Measurements from ENCODE around the gene VBP1.
"Not testable (repeated sequence)": the region's sequence is repeated elsewhere in the genome, so short reads cannot be mapped to it uniquely, and the experiment has no call there.

Gene VBP1

DNA sequence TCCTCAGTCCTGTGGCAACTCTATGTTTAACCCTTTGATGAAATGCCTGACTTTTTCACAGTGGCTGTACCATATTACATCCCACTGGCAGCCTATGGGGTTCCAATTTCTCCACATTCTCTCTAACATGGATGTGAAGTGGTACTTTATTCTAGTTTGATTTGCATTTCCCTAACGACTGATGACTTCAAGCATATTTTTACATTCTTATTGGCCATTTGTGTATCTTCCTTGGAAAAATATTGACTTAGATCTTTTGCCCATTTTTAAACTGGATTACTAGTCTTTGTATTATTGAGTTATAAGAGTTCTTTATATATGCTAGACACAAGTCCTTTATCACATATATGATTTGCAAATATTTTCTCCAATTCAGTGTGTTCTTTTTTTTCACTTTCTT lies 50.2 kb downstream of the VBP1 start:
- DNase-seq, result no peak

DNA sequence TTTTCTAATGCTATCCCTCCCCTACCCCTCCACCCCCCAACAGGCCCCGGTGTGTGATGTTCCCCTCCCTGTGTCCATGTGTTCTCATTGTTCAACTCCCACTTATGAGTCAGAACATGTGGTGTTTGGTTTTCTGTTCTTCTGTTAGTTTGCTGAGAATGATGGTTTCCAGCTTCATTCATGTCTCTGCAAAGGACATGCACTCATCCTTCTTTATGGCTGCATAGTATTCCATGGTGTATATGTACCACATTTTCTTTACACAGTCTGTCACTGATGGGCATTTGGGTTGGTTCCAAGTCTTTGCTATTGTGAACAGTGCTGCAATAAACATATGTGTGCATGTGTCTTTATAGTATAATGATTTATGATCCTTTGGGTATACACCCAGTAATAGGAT lies 51.7 kb downstream of the VBP1 start:
- not testable (repeated sequence) for DNase-seq

DNA sequence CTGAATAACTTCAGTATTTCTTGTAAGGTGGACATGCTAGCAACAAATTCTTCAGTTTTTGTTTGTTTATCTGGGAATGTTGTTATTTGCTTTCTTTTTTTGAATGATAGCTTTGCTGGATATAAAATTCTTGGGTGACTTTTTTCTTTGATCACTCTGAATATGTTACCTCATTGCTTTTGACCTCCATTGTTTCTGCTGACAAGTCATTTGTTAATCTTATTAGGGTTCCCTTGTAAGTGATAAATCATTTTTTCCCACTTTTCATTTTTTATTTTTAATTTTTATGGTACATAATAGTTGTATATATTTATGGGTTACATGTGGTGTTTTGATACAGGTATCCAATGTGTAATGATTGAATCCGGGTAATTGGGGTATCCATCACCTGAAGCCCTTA lies 54.7 kb downstream of the VBP1 start:
- no peak for DNase-seq

DNA sequence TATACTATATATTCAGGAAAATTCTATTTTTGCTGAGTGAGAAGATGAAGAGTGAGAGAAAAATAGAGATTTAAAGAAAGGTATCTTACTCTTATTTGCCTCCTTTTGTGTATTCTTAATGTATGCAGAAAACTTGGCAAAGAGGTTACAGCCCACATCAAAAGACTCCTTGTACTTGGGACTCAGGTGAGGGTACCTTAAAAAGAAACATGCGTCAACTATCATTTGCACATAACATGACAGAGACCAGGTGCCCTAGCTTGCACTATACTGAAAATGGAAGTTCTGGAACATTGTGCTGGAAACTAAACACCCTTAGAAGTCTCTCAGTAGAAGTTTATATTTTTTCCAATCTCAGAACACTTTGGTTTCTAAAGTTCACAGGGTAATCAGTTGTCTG lies 63.6 kb downstream of the VBP1 start:
- no peak for DNase-seq
